IMR-90 (cell line): ENCODE measurements around the gene MAPK9. TPM values are rescaled to one million over a fixed set of nuclear protein-coding genes. Genes with fewer than 3 reads are reported as not detected.
"Not testable (repeated sequence)": the region's sequence is repeated elsewhere in the genome, so short reads cannot be mapped to it uniquely, and the experiment has no call there.

Experiments used
- ATAC-seq: fragments of 200-7000 bp; cut with Tn5 transposase; 2 replicates; pipeline ENCODE4 v1.9.1; 2020; ENCODE audit warnings: low read depth, mild to moderate bottlenecking, moderate library complexity
- BruUV-seq: library from RNA; stranded (reverse); fragments of 400-500 nt; replicated peaks from 2 replicates; lab custom pipeline; 2021; lab: Mats Ljungman, UMichigan
- CTCF ChIA-PET: fragments of 300-600 bp; formaldehyde crosslinking; extraction: SDS; loops from one replicate; lab custom pipeline; 2021; ENCODE audit warnings: antibody characterized with exemption; lab: Yijun Ruan, JAX
- POLR2A ChIA-PET: fragments of 300-600 bp; sonication (Branson Sonifier 250); formaldehyde crosslinking; loops from one replicate; lab custom pipeline; 2022; ENCODE audit warnings: antibody characterized with exemption; ENCODE audit not compliant: unreplicated experiment; lab: Charles Lee
- DNase-seq: peaks from one replicate; pipeline ENCODE4 v3.0.0; 2013
- H2AFZ ChIP-seq: replicated peaks from 2 replicates; pipeline ENCODE3; 2013; ENCODE audit warnings: low read length, mild to moderate bottlenecking; ENCODE audit not compliant: poor library complexity
- H2AK5ac ChIP-seq: 2 replicates; pipeline ENCODE4 v1.6.1; 2013; ENCODE audit warnings: low read depth, low read length, inconsistent platforms
- H2AK9ac ChIP-seq: replicated peaks from 2 replicates; pipeline ENCODE3; 2013; ENCODE audit warnings: mild to moderate bottlenecking, low read depth, low read length, moderate library complexity; ENCODE audit not compliant: poor library complexity
- H2BK120ac ChIP-seq: 2 replicates; pipeline ENCODE4 v1.6.1; 2013; ENCODE audit warnings: low read depth, low read length, inconsistent platforms
- H2BK15ac ChIP-seq: 3 replicates; pipeline ENCODE4 v1.6.1; 2013; ENCODE audit warnings: low read depth, low read length, inconsistent platforms
- H2BK20ac ChIP-seq: 2 replicates; pipeline ENCODE4 v1.6.1; 2013; ENCODE audit warnings: low read depth, mild to moderate bottlenecking, inconsistent platforms, low read length, moderate library complexity
- H2BK5ac ChIP-seq: 2 replicates; pipeline ENCODE4 v1.6.1; 2013; ENCODE audit warnings: mild to moderate bottlenecking, low read depth, low read length, inconsistent platforms; ENCODE audit not compliant: poor library complexity, severe bottlenecking
- H3K14ac ChIP-seq: replicated peaks from 2 replicates; pipeline ENCODE4 v1.6.1; 2013; ENCODE audit warnings: low read depth, low read length, inconsistent platforms
- H3K18ac ChIP-seq: 2 replicates; pipeline ENCODE4 v1.6.1; 2013; ENCODE audit warnings: low read depth, low read length, control low read depth
- H3K23ac ChIP-seq: 2 replicates; pipeline ENCODE4 v1.6.1; 2013; ENCODE audit warnings: low read depth, low read length, inconsistent platforms
- H3K27ac ChIP-seq: 2 replicates; pipeline ENCODE4 v1.5.1; 2013; ENCODE audit warnings: mild to moderate bottlenecking, control low read depth, low read length; ENCODE audit not compliant: insufficient read depth
- H3K27me3 ChIP-seq: 2 replicates; pipeline ENCODE4 v1.6.1; 2013; ENCODE audit warnings: low read length; ENCODE audit not compliant: control insufficient read depth, insufficient read depth
- H3K36me3 ChIP-seq: 2 replicates; pipeline ENCODE4 v1.6.1; 2013; ENCODE audit warnings: low read length, mixed read lengths; ENCODE audit not compliant: control insufficient read depth, insufficient read depth
- H3K4ac ChIP-seq: 2 replicates; pipeline ENCODE4 v1.6.1; 2013; ENCODE audit warnings: low read depth, low read length, inconsistent platforms
- H3K4me1 ChIP-seq: 2 replicates; pipeline ENCODE4 v1.6.1; 2013; ENCODE audit warnings: low read length, mixed read lengths; ENCODE audit not compliant: control insufficient read depth, insufficient read depth
- H3K4me2 ChIP-seq: 2 replicates; pipeline ENCODE4 v1.6.1; 2013; ENCODE audit warnings: low read depth, mild to moderate bottlenecking, control low read depth, low read length, moderate library complexity
- H3K4me3 ChIP-seq: 2 replicates; pipeline ENCODE4 v1.5.1; 2013; ENCODE audit warnings: low read depth, mild to moderate bottlenecking, control low read depth, low read length, moderate library complexity; ENCODE audit not compliant: insufficient read depth
- H3K56ac ChIP-seq: 2 replicates; pipeline ENCODE4 v1.6.1; 2013; ENCODE audit warnings: low read length, inconsistent platforms; ENCODE audit not compliant: insufficient read depth; ENCODE audit errors: extremely low read depth
- H3K79me1 ChIP-seq, 2 experiments: 2 replicates each; pipeline ENCODE4 v1.6.1; 2013; ENCODE audit warnings: low read length in 2 of 2, inconsistent platforms in 1 of 2, low read depth in 1 of 2
- H3K9ac ChIP-seq: 2 replicates; pipeline ENCODE4 v1.6.1; 2013; ENCODE audit warnings: low read depth, low read length, control low read depth
- H3K9me1 ChIP-seq: 2 replicates; pipeline ENCODE4 v1.6.1; 2013; ENCODE audit warnings: low read length, inconsistent platforms; ENCODE audit not compliant: insufficient read depth
- H3K9me3 ChIP-seq: 2 replicates; pipeline ENCODE4 v1.6.1; 2013; ENCODE audit warnings: low read length; ENCODE audit not compliant: control insufficient read depth, insufficient read depth
- H4K20me1 ChIP-seq: 2 replicates; pipeline ENCODE4 v1.6.1; 2013; ENCODE audit warnings: low read length, inconsistent platforms; ENCODE audit not compliant: insufficient read depth
- H4K5ac ChIP-seq: 2 replicates; pipeline ENCODE4 v1.6.1; 2013; ENCODE audit warnings: mild to moderate bottlenecking, low read depth, low read length, control low read depth
- H4K8ac ChIP-seq, 2 experiments: 2 replicates each; pipeline ENCODE4 v1.6.1; 2013; ENCODE audit warnings: low read depth in 2 of 2, low read length in 2 of 2, control low read depth in 1 of 2, inconsistent platforms in 1 of 2
- H4K91ac ChIP-seq: 2 replicates; pipeline ENCODE4 v1.6.1; 2013; ENCODE audit warnings: low read depth, low read length, inconsistent platforms; ENCODE audit not compliant: insufficient read depth
- WGBS, 2 experiments: methylation state at CpG; one replicate each; pipeline versions ENCODE4 v1.1.5 to v1.1.7; 2013; ENCODE audit warnings: missing lambda C conversion rate in 2 of 2; ENCODE audit not compliant: insufficient read length in 1 of 2; ENCODE audit errors: extremely low coverage in 2 of 2; 5-methylcytosine and 5-hydroxymethylcytosine counted together
- dilution Hi-C: fragments of 300-500 bp; cut with HindIII; formaldehyde crosslinking; loops from one replicate; pipeline ENCODE4 v1.14.3; 2018; ENCODE audit warnings: low sequenced_read_pairs; ENCODE audit not compliant: unreplicated experiment
- in situ Hi-C: fragments of 300-500 bp; cut with MboI; formaldehyde crosslinking; loops from 3 replicates; pipeline ENCODE4 v1.14.3; 2019; ENCODE audit warnings: low sequenced_read_pairs, inconsistent platforms, mixed read lengths
- intact Hi-C: fragments of 100-400 bp; cut with micrococcal nuclease; formaldehyde crosslinking; loops from 2 replicates; pipeline ENCODE4 v1.10.0; 2022
- polyA plus RNA-seq, 3 experiments: library from polyadenylated mRNA; depleted of rRNA; stranded (reverse); fragments of >200 nt; gene quantifications; 2 replicates each; pipeline ENCODE4 v1.2.3, GENCODE V29; 2012; ENCODE audit warnings: low replicate concordance in 1 of 3
- total RNA-seq: library from RNA; depleted of rRNA; stranded (reverse); fragments of >200 nt; gene quantifications from 2 replicates; pipeline ENCODE4 v1.2.3, GENCODE V29; 2012

The MAPK9 gene
- total and polyA plus RNA-seq, 2 of the 4 experiments (the other 2 are of a cell fraction) = 22.9 to 23.3 TPM

- H2BK5ac ChIP-seq, H3K14ac ChIP-seq, CTCF ChIA-PET, H3K27ac ChIP-seq, dilution Hi-C loops, in situ Hi-C loops, H2BK120ac ChIP-seq, H3K4ac ChIP-seq, H2AFZ ChIP-seq, H3K56ac ChIP-seq, ATAC-seq, H3K18ac ChIP-seq, H2BK15ac ChIP-seq, H4K5ac ChIP-seq, H3K9me3 ChIP-seq, H4K8ac ChIP-seq, H3K4me3 ChIP-seq, POLR2A ChIA-PET, H3K9ac ChIP-seq, H3K4me1 ChIP-seq, H3K27me3 ChIP-seq, H3K9me1 ChIP-seq, intact Hi-C loops, BruUV-seq, H2AK5ac ChIP-seq, H4K91ac ChIP-seq, H2BK20ac ChIP-seq, H4K20me1 ChIP-seq, DNase-seq, H3K4me2 ChIP-seq, H3K79me1 ChIP-seq, H2AK9ac ChIP-seq, H3K23ac ChIP-seq: not testable (repeated sequence)
- WGBS, 2 experiments = 100% methylated on average over 6 of the region's 14 CpGs; no CpG with 5 or more reads in 1 of the 2 experiments
- H3K36me3 ChIP-seq = peaks cover 11% of the 10 kb centered on the region
These were observed 7.1 kb upstream of the MAPK9 start for GRCh38 chr5:180299014-180299413.
